Smooth muscle cell (in vitro differentiated cells): ENCODE results near the gene CARHSP1. TPM values are rescaled to one million over a fixed set of nuclear protein-coding genes. Genes with fewer than 3 reads are reported as not detected.

Source experiments
- DNase-seq: peaks from one replicate; lab custom pipeline; 2025; ENCODE audit not compliant: unreplicated experiment; lab: John Stamatoyannopoulos, UW
- H2AFZ ChIP-seq: fragments of 200-600 bp; sonication (generic); 2 replicates; pipeline ENCODE4 v1.6.0; 2016; ENCODE audit warnings: antibody characterized with exemption, low read depth, mild to moderate bottlenecking
- H3F3A ChIP-seq: fragments of 200-600 bp; sonication (generic); 2 replicates; pipeline ENCODE4 v1.6.0; 2017; ENCODE audit warnings: antibody characterized with exemption, low read depth
- H3K27ac ChIP-seq: fragments of 200-600 bp; sonication (generic); 2 replicates; pipeline ENCODE4 v1.5.1; 2016; ENCODE audit warnings: low read depth, mild to moderate bottlenecking
- H3K27me3 ChIP-seq: fragments of 200-600 bp; sonication (generic); 2 replicates; pipeline ENCODE4 v1.6.1; 2016; ENCODE audit warnings: low read depth, mild to moderate bottlenecking
- H3K36me3 ChIP-seq: fragments of 200-600 bp; sonication (generic); 2 replicates; pipeline ENCODE4 v1.5.1; 2016; ENCODE audit warnings: low read depth
- H3K4me1 ChIP-seq: fragments of 200-600 bp; sonication (generic); 2 replicates; pipeline ENCODE4 v1.5.1; 2016; ENCODE audit warnings: low read depth
- H3K4me2 ChIP-seq: fragments of 200-600 bp; sonication (generic); 2 replicates; pipeline ENCODE4 v1.6.0; 2016; ENCODE audit warnings: mild to moderate bottlenecking
- H3K4me3 ChIP-seq: fragments of 200-600 bp; sonication (generic); 2 replicates; pipeline ENCODE4 v1.5.1; 2016; ENCODE audit warnings: mild to moderate bottlenecking
- H3K79me2 ChIP-seq: fragments of 200-600 bp; sonication (generic); 2 replicates; pipeline ENCODE4 v1.6.0; 2016; ENCODE audit warnings: low read depth, mild to moderate bottlenecking
- H3K9ac ChIP-seq: fragments of 200-600 bp; sonication (generic); 2 replicates; pipeline ENCODE4 v1.6.0; 2016; ENCODE audit warnings: low read depth
- H3K9me3 ChIP-seq: fragments of 200-600 bp; sonication (generic); replicated peaks from 2 replicates; pipeline ENCODE4 v1.5.1; 2016; ENCODE audit warnings: low read depth
- H4K20me1 ChIP-seq: fragments of 200-600 bp; sonication (generic); 2 replicates; pipeline ENCODE4 v1.6.0; 2016; ENCODE audit warnings: low read depth
- WGBS: methylation state at CpG from one replicate; pipeline ENCODE4 v1.1.7; 2016; ENCODE audit warnings: low lambda C conversion rate; 5-methylcytosine and 5-hydroxymethylcytosine counted together
- polyA plus RNA-seq: library from polyadenylated mRNA; unstranded; fragments of >200 nt; fragmentation: Nextera tagmentation; extraction: Ambion mirVana; gene quantifications from 2 replicates; pipeline ENCODE4 v1.2.1, GENCODE V29; 2016
- total RNA-seq: library from RNA; depleted of rRNA; stranded (reverse); fragments of >200 nt; gene quantifications from 2 replicates; pipeline ENCODE4 v1.2.3, GENCODE V29; 2014
- TF ChIP-seq, protein P1 (sequence below): fragments of 200-600 bp; sonication (generic); IDR thresholded peaks from 2 replicates; pipeline ENCODE4 v1.5.1; 2017; ENCODE audit warnings: borderline replicate concordance, mild to moderate bottlenecking, antibody characterized with exemption; ENCODE audit not compliant: insufficient read depth, poor library complexity, severe bottlenecking

CARHSP1 gene
- total and polyA plus RNA-seq, 2 experiments from 2014 or later = 62.6 to 94.0 TPM

- H3F3A ChIP-seq = no peaks in the 10 kb centered on the region
- no peak overlapping the region for H3K4me2 ChIP-seq
- H3K9me3 ChIP-seq = no peaks in the 10 kb centered on the region
- H3K36me3 ChIP-seq = peaks cover 7% of the 10 kb centered on the region
- H3K4me3 ChIP-seq = no peak overlapping the region
- 89% methylated on average over 8 of the region's 8 CpGs for WGBS
- no peaks in the 10 kb centered on the region for H3K27me3 ChIP-seq
- no peak for DNase-seq
- no peak overlapping the region for H3K9ac ChIP-seq
- TF ChIP-seq, protein P1, sequence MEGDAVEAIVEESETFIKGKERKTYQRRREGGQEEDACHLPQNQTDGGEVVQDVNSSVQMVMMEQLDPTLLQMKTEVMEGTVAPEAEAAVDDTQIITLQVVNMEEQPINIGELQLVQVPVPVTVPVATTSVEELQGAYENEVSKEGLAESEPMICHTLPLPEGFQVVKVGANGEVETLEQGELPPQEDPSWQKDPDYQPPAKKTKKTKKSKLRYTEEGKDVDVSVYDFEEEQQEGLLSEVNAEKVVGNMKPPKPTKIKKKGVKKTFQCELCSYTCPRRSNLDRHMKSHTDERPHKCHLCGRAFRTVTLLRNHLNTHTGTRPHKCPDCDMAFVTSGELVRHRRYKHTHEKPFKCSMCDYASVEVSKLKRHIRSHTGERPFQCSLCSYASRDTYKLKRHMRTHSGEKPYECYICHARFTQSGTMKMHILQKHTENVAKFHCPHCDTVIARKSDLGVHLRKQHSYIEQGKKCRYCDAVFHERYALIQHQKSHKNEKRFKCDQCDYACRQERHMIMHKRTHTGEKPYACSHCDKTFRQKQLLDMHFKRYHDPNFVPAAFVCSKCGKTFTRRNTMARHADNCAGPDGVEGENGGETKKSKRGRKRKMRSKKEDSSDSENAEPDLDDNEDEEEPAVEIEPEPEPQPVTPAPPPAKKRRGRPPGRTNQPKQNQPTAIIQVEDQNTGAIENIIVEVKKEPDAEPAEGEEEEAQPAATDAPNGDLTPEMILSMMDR = no peak
- peaks cover 30% of the 10 kb centered on the region for H3K79me2 ChIP-seq
- H3K4me1 ChIP-seq = peaks cover 7% of the 10 kb centered on the region
- no peak overlapping the region for H2AFZ ChIP-seq
- H4K20me1 ChIP-seq = peaks cover 83% of the 10 kb centered on the region
- no peak overlapping the region for H3K27ac ChIP-seq
Observed at GRCh38 chr16:8828541-8829165, 40.2 kb downstream of the CARHSP1 start.

DNA sequence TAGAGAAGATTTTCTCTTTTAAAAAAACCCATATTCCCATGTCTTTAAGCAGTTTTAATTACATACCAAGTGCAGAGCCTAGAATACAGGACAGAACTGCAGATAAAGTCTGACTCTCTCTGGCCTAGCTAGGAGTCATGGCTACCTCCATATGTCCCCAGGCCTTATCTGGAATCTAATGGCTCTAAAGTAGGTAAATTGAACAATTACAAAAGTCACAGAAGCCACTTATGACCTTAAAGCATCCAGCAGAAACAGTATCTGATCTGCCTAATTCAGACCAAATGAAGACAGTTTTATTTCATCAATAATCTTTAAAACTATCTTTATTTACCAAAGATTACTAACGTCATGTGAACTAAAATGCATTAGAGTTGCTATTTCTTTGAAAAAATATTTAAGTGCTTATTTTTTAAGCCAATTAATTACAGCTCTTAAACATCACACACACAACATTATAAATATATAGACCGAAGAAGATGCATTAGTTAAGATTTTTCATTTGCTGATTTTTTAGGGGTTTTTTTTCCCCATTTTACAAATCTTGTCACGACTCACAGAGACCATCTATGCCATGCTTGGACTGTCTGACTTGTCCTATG is 42.4 kb downstream of the CARHSP1 start:
- Histone ChIP-seq H2AFZ (no peak overlapping the region), H3K4me1 (no peaks in the 10 kb centered on the region), H3K4me2 (no peak overlapping the region), H3K27ac (no peak overlapping the region), H3K27me3 (no peaks in the 10 kb centered on the region), H3K36me3 (peaks cover 7% of the 10 kb centered on the region), H3K79me2 (peaks cover 24% of the 10 kb centered on the region), H3F3A (no peaks in the 10 kb centered on the region), H4K20me1 (peaks cover 88% of the 10 kb centered on the region), H3K9me3 (no peaks in the 10 kb centered on the region), H3K9ac (no peak overlapping the region), H3K4me3 (no peak overlapping the region)
- TF ChIP-seq, protein P1 = no peak
- over 99% methylated on average over 3 of the region's 3 CpGs for WGBS
- no peak for DNase-seq

DNA sequence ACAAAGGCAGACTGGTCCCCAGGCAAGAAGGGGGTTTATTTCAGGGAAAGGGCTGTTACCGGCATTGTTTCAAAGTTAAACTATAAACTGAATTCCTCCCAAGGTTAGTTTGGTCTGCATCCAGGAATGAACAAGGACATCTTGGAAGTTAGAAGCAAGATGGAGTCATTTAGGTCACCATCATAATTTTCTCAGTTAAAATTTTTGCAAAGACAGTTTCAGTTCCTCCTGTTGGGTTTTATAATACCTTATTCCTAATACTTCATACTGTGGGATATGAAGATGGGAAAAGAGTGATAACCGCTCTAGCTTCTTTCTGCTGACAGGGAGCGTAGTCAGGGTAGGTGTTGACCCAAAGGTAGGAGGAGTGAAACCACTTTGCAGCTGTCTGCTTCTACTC is 46.4 kb downstream of the CARHSP1 start:
- TF ChIP-seq, protein P1 = no peak
- H3K27ac ChIP-seq = no peak overlapping the region
- H3F3A ChIP-seq = no peaks in the 10 kb centered on the region
- H3K27me3 ChIP-seq = no peaks in the 10 kb centered on the region
- H2AFZ ChIP-seq = no peak overlapping the region
- peaks cover 92% of the 10 kb centered on the region for H4K20me1 ChIP-seq
- WGBS = 98% methylated on average over 3 of the region's 3 CpGs
- no peaks in the 10 kb centered on the region for H3K9me3 ChIP-seq
- H3K79me2 ChIP-seq = peaks cover 19% of the 10 kb centered on the region
- H3K9ac ChIP-seq = no peak overlapping the region
- H3K4me2 ChIP-seq = no peak overlapping the region
- H3K4me1 ChIP-seq = no peaks in the 10 kb centered on the region
- no peak overlapping the region for H3K4me3 ChIP-seq
- DNase-seq = no peak
- peaks cover 10% of the 10 kb centered on the region for H3K36me3 ChIP-seq

DNA sequence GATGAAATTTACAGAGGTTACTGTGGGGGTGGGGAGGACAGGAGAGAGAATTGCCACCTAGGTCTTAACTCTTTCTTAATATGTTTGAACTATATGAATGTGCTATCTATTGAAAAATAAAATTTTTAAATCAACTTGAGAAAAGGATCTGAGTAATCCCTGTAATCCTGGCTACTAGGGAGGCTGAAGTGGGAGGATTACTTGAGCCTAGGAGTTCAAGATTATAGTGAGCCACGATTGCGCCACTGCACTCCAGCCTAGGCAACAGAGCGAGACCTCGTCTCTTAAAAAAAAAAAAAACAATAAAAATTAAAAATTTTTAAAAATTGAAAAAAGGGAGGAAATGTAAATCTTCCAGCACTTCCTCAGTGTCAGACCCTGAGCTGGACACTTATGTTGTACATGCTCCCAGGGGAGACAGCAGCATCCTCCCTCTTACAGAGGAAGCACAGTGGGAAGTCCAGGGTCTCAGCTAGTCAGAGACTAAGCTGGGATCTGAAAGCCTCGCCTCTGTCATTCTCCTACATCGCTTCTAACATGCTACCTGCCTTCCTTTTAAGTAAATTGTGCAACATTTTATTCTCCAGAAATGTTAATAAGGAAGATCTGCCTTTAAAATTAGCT is 49.3 kb downstream of the CARHSP1 start:
- H3K36me3 ChIP-seq = peaks cover 21% of the 10 kb centered on the region
- peaks cover 99% of the 10 kb centered on the region for H4K20me1 ChIP-seq
- WGBS = 66% methylated on average over 6 of the region's 6 CpGs
- peaks cover 5% of the 10 kb centered on the region for H3F3A ChIP-seq
- TF ChIP-seq, protein P1 = no peak
- no peaks in the 10 kb centered on the region for H3K27me3 ChIP-seq
- no peak overlapping the region for H3K9ac ChIP-seq
- no peaks in the 10 kb centered on the region for H3K4me1 ChIP-seq
- H3K79me2 ChIP-seq = peaks cover 19% of the 10 kb centered on the region
- H3K9me3 ChIP-seq = no peaks in the 10 kb centered on the region
- no peak overlapping the region for H3K4me3 ChIP-seq
- no peak overlapping the region for H2AFZ ChIP-seq
- H3K4me2 ChIP-seq = no peak overlapping the region
- DNase-seq = no peak
- H3K27ac ChIP-seq = no peak overlapping the region
